Measurements from ENCODE around the gene SIGLEC7. TPM values are rescaled to one million over a fixed set of nuclear protein-coding genes. Genes with fewer than 3 reads are reported as not detected.
A peak's percentile ranks its signal among the peaks of the same experiment; 100 is the strongest.

Gene SIGLEC7
- total RNA-seq, 1 donor from 2014 or later = 0.47 TPM

GRCh38 chr19:51161867-51162496 lies 19.9 kb downstream of the SIGLEC7 start:
- no peak overlapping the region for H3K4me3 ChIP-seq
- intact Hi-C loops (cut with micrococcal nuclease) = no loop called here
- no peak overlapping the region for H3K27ac ChIP-seq (replicated peaks)
- H3K4me1 ChIP-seq = no peaks in the 10 kb centered on the region
- H3K27me3 ChIP-seq (ENCODE audit: low read depth) = peaks cover 53% of the 10 kb centered on the region
- no peak for DNase-seq
- no peaks in the 10 kb centered on the region for H3K36me3 ChIP-seq
- no peaks in the 10 kb centered on the region for H3K9me3 ChIP-seq (replicated peaks)
- no peak for TF ChIP-seq CTCF (IDR thresholded peaks at IDR 0.05; ENCODE audit: borderline replicate concordance)

GRCh38 chr19:51163257-51163656 lies 21.2 kb downstream of the SIGLEC7 start:
- Histone ChIP-seq H3K4me1 (no peaks in the 10 kb centered on the region), H3K36me3 (no peaks in the 10 kb centered on the region), H3K4me3 (no peak overlapping the region), H3K27ac (replicated peaks) (no peak overlapping the region), H3K27me3 (ENCODE audit: low read depth) (peaks cover 56% of the 10 kb centered on the region), H3K9me3 (replicated peaks) (no peaks in the 10 kb centered on the region)
- intact Hi-C loops (cut with micrococcal nuclease) = no loop called here
- no peak for DNase-seq
- TF ChIP-seq CTCF (IDR thresholded peaks at IDR 0.05; ENCODE audit: borderline replicate concordance) = no peak

DNA sequence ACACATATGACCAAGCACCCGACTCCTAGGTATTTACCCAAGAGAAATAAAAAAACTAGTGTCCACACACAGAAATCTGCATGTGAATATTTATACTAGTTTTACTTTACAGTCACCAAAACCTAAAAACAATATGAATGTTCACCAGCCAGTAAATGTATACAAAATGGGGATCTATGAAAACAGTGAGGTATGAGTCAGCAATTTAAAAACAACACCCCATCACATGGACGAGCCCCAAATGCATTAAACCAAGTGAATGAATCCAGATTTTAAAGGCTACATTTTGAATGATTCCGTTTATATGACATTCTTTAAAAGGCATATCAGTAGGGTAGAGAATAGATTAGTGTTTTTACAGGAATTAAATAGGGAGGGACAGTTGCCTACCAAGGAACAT lies 22.1 kb downstream of the SIGLEC7 start:
- intact Hi-C loops (cut with micrococcal nuclease) = no loop called here
- DNase-seq = no peak
- TF ChIP-seq CTCF (IDR thresholded peaks at IDR 0.05; ENCODE audit: borderline replicate concordance) = no peak
- H3K4me3 ChIP-seq = no peak overlapping the region
- no peaks in the 10 kb centered on the region for H3K9me3 ChIP-seq (replicated peaks)
- H3K4me1 ChIP-seq = peaks cover 4% of the 10 kb centered on the region
- H3K27me3 ChIP-seq (ENCODE audit: low read depth) = peaks cover 58% of the 10 kb centered on the region
- H3K36me3 ChIP-seq = no peaks in the 10 kb centered on the region
- H3K27ac ChIP-seq (replicated peaks) = no peak overlapping the region

GRCh38 chr19:51166846-51167490 lies 24.9 kb downstream of the SIGLEC7 start:
- Histone ChIP-seq H3K4me3 (no peak overlapping the region), H3K9me3 (replicated peaks) (no peaks in the 10 kb centered on the region), H3K4me1 (peaks cover 5% of the 10 kb centered on the region), H3K27ac (replicated peaks) (no peak overlapping the region), H3K36me3 (no peaks in the 10 kb centered on the region), H3K27me3 (ENCODE audit: low read depth) (peaks cover 72% of the 10 kb centered on the region)
- TF ChIP-seq CTCF (IDR thresholded peaks at IDR 0.05; ENCODE audit: borderline replicate concordance) = no peak
- DNase-seq = no peak
- intact Hi-C loops (cut with micrococcal nuclease) = no loop called here

DNA sequence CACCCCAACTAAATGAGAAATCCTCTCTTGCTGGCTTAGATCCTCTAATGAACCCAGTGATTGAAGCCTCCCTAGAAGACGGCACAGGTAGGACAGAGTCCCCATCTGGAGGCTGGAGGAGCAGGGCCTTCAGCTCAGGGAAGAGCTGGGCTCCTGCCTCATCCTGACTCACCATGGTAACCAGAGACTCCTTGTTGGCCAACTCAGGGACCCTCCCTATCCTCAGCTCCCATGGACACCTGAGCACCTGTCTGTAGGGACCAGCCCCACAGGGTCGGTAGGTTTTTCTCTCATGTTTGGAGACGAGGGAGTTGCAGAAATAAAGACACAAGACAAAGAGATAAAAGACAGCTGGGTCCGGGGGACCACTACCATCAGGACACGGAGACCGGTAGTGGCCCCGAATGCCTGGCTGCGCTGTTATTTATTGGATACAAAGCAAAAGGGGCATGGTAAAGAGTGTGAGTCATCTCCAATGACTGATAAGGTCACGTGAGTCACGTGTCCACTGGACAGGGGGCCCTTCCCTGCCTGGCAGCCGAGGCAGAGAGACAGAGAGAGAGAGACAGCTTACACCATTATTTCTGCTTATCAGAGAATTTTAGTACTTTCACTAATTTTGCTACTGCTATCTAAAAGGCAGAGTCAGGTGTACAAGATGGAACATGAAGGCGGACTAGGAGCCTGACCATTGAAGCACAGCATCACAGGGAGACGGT lies 26.6 kb downstream of the SIGLEC7 start:
- no peak for TF ChIP-seq CTCF (IDR thresholded peaks at IDR 0.05; ENCODE audit: borderline replicate concordance)
- DNase-seq = no peak
- peaks cover 5% of the 10 kb centered on the region for H3K4me1 ChIP-seq
- no peaks in the 10 kb centered on the region for H3K36me3 ChIP-seq
- H3K27ac ChIP-seq (replicated peaks) = no peak overlapping the region
- peaks cover 73% of the 10 kb centered on the region for H3K27me3 ChIP-seq (ENCODE audit: low read depth)
- H3K9me3 ChIP-seq (replicated peaks) = no peaks in the 10 kb centered on the region
- intact Hi-C loops (cut with micrococcal nuclease) = no loop called here
- H3K4me3 ChIP-seq = peak overlapping the region; percentile 32
